ENCODE data around the gene CDH23. TPM values are rescaled to one million over a fixed set of nuclear protein-coding genes. Genes with fewer than 3 reads are reported as not detected.

Gene CDH23
- total RNA-seq: 1 to 10 TPM; 6.0 to 6.2 TPM

GRCh38 chr10:71396711-71397295 is at the start of gene CDH23:
Gene CDH23 (plus strand): TSS chr10:71396920. CDS start chr10:71439832, 42,912 bp downstream.

GRCh38 chr10:71719464-71720201 is 322.9 kb downstream of the CDH23 start, which contains the start of gene C10orf105:
Gene C10orf105 (minus strand): TSS chr10:71719778. CDS start chr10:71716337, 3,441 bp downstream.

GRCh38 chr10:71773221-71773971 is 376.7 kb downstream of the CDH23 start, which contains the start of gene VSIR:
Gene VSIR (minus strand): TSS chr10:71773520. CDS start chr10:71773439, 81 bp downstream.

GRCh38 chr10:71850743-71851464 is 454.2 kb downstream of the CDH23 start, which contains the start of gene PSAP:
Gene PSAP (minus strand): TSS chr10:71851251. CDS start chr10:71851221, 30 bp downstream.

Small RNA genes within 50 kb of the gene (microRNA-seq; reads per million reads assigned to microRNA genes)
- not detected for gene MIR7152 (ENCODE audit: borderline microRNAs expressed, borderline replicate concordance)

Other genes starting within 250 kb of the CDH23 start
- gene UNC5B, start 184.3 kb upstream of the CDH23 start, total RNA-seq: not detected
- 1 to 10 TPM; 3.3 to 3.4 TPM for gene SLC29A3, start 77.7 kb upstream of the CDH23 start, total RNA-seq

Measured in activated naive CD4-positive, alpha-beta T cell treated with anti-CD3 and anti-CD28 coated beads, Interleukin-2, amount 10 ng/mL, durations not matched to agents 5 hours and 36 hours (primary cell).